ENCODE data around the gene JAM2. TPM values are rescaled to one million over a fixed set of nuclear protein-coding genes. Genes with fewer than 3 reads are reported as not detected.

The JAM2 gene
- total RNA-seq, 1 experiment from 2014 or later, result 0.15 TPM

GRCh38 chr21:25656412-25656811, 17.4 kb downstream of the JAM2 start (continued):
- TF ChIP-seq EZH2phosphoT487 (IDR thresholded peaks at IDR 0.05; ENCODE audit: borderline replicate concordance), result no peak
- no peak for TF ChIP-seq ZFX (IDR thresholded peaks at IDR 0.05)
- TF ChIP-seq SRF (IDR thresholded peaks at IDR 0.05; ENCODE audit: low read depth), result no peak
- no peak for TF ChIP-seq MAX (IDR thresholded peaks at IDR 0.05)
- TF ChIP-seq EZH2 (IDR thresholded peaks at IDR 0.05), result no peak
- TF ChIP-seq JUND (IDR thresholded peaks at IDR 0.05), result no peak
- TF ChIP-seq POLR2AphosphoS5 (IDR thresholded peaks at IDR 0.05; ENCODE audit: low read depth, low read length), result no peak
- TF ChIP-seq CTCF (IDR thresholded peaks at IDR 0.05 in 2 of 3, conservative IDR thresholded peaks at IDR 0.05 in 1 of 3; ENCODE audit: borderline replicate concordance in 1 of 3, insufficient read depth in 1 of 3, low read depth in 2 of 3, low read length in 2 of 3), result no peak

- Histone ChIP-seq H3K4me1 (ENCODE audit: control insufficient read depth in 1 of 2, insufficient read depth in 2 of 2, low read length in 2 of 2) (no peaks in the 10 kb centered on the region), H3K9ac (ENCODE audit: low read length) (no peak overlapping the region), H3K36me3 (ENCODE audit: control insufficient read depth in 1 of 2, insufficient read depth in 2 of 2, low read length in 2 of 2) (no peaks in the 10 kb centered on the region), H3K4me3 (replicated peaks in 1 of 2; ENCODE audit: low read depth in 1 of 2, low read length in 2 of 2) (no peak overlapping the region), H3K79me2 (ENCODE audit: insufficient read depth, low read length) (no peaks in the 10 kb centered on the region), H3K9me2 (ENCODE audit: insufficient read depth) (no peaks in the 10 kb centered on the region), H2AFZ (ENCODE audit: low read depth, low read length, poor library complexity, severe bottlenecking) (no peak overlapping the region), H3K4me2 (ENCODE audit: low read length) (no peak overlapping the region), H3K27ac (ENCODE audit: low read depth, low read length) (no peak overlapping the region), H3K9me3 (ENCODE audit: control insufficient read depth in 1 of 2, insufficient read depth in 1 of 2, low read depth in 1 of 2, low read length in 2 of 2) (no peaks in the 10 kb centered on the region), H4K20me1 (ENCODE audit: insufficient read depth) (no peaks in the 10 kb centered on the region), H3K27me3 (ENCODE audit: insufficient read depth, low read length) (no peaks in the 10 kb centered on the region)
- ChIA-PET RAD21 (ENCODE audit: low non-redundant PET in 1 of 2, low total read pairs in 2 of 2, uncharacterized antibody in 2 of 2, unreplicated experiment in 2 of 2) (no interaction called here), POLR2A (no interaction called here), CTCF (no interaction called here)
- peak; percentile 0 for DNase-seq (ENCODE audit: low read depth, low spot score)
- intact Hi-C loops (cut with micrococcal nuclease), result no loop called here
- ATAC-seq, result peak; percentile 32; the same call in 1 of the 2 replicates
- TF ChIP-seq POLR2AphosphoS5 (IDR thresholded peaks at IDR 0.05; ENCODE audit: low read depth, low read length) (no peak), CTCF (IDR thresholded peaks at IDR 0.05 in 2 of 3, conservative IDR thresholded peaks at IDR 0.05 in 1 of 3; ENCODE audit: borderline replicate concordance in 1 of 3, insufficient read depth in 1 of 3, low read depth in 2 of 3, low read length in 2 of 3) (no peak), SIN3A (IDR thresholded peaks at IDR 0.05; ENCODE audit: low read depth) (no peak), FOSL1 (IDR thresholded peaks at IDR 0.05; ENCODE audit: low read depth) (no peak), SP1 (IDR thresholded peaks at IDR 0.05; ENCODE audit: low read depth) (no peak), ZNF274 (IDR thresholded peaks at IDR 0.05; ENCODE audit: low read depth, low read length) (no peak), EZH2 (IDR thresholded peaks at IDR 0.05) (no peak), ATF3 (IDR thresholded peaks at IDR 0.05) (no peak), JUND (IDR thresholded peaks at IDR 0.05) (no peak), POLR2A (IDR thresholded peaks at IDR 0.05; ENCODE audit: borderline replicate concordance, extremely low read depth, insufficient read depth, insufficient read length) (no peak), TCF7L2 (IDR thresholded peaks at IDR 0.05; ENCODE audit: borderline replicate concordance, extremely low read depth, insufficient read depth, insufficient read length) (no peak), CEBPB (IDR thresholded peaks at IDR 0.05; ENCODE audit: low read depth) (no peak), REST (IDR thresholded peaks at IDR 0.05; ENCODE audit: low read depth) (no peak), ELF1 (IDR thresholded peaks at IDR 0.05; ENCODE audit: borderline replicate concordance, low read depth) (no peak), SRF (IDR thresholded peaks at IDR 0.05; ENCODE audit: low read depth) (no peak)
- BruUV-seq (replicated peaks), result no TSS peak
These were observed 18.1 kb downstream of the JAM2 start for GRCh38 chr21:25657140-25657539.

Data from HCT116 (cell line).